ENCODE data around the gene FAM20C.
"Not testable (repeated sequence)": the region's sequence is repeated elsewhere in the genome, so short reads cannot be mapped to it uniquely, and the experiment has no call there.

DNA sequence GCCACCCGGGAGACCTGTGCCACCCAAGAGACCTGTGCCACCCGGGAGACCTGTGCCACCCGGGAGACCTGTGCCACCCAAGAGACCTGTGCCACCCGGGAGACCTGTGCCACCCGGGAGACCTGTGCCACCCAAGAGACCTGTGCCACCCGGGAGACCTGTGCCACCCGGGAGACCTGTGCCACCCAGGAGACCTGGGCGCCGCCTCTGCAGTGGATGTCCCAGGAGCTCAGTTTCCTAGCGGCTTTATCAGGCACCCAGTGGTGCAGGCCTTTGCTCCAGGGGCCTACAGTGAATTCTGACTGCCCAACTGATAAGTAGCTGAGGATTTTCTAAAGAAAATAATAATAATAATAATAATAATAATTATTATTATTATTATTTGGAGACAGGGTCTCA is 51.2 kb downstream of the FAM20C start:
- TF ChIP-seq CTCF, ZBTB8A, ZNF280D, ZNF600 (tag by site-specific recombination; IDR thresholded peaks at IDR 0.05): not testable (repeated sequence)
